ENCODE results near the gene ATF7. TPM values are rescaled to one million over a fixed set of nuclear protein-coding genes. Genes with fewer than 3 reads are reported as not detected.

Gene ATF7
- total RNA-seq, 2 experiments from 2014 or later, result 13.3 to 14.3 TPM

GRCh38 chr12:53492830-53493609 lies 133.2 kb downstream of the ATF7 start:
- ChIA-PET POLR2A (interaction anchor here (0.7 to 5.6 kb wide), 11 partner anchors 7 to 273 kb away, joined by 3 to 53 read pairs (median 5); partner anchors contain the start of genes MAP3K12, SP1 and TARBP2), CTCF (interaction anchor here (0.9 to 1.7 kb wide), 4 partner anchors 16 to 172 kb away, joined by 3 to 4 read pairs (median 4); partner anchors contain the start of gene AAAS)
- Histone ChIP-seq H3K36me3 (ENCODE audit: insufficient read depth, low read length) (no peaks in the 10 kb centered on the region), H3K27me3 (ENCODE audit: control insufficient read depth in 1 of 2, insufficient read depth in 2 of 2, low read length in 2 of 2) (no peaks in the 10 kb centered on the region), H3K9me3 (ENCODE audit: control insufficient read depth in 1 of 2, insufficient read depth in 1 of 2, low read length in 2 of 2) (no peaks in the 10 kb centered on the region), H3K27ac (ENCODE audit: low read depth in 1 of 2, low read length in 2 of 2) (peak overlapping the region; percentile 69 to 94), H3K4me3 (ENCODE audit: low read length) (peak overlapping the region; percentile 69), H3K4me1 (ENCODE audit: insufficient read depth, low read length) (peaks cover 29% of the 10 kb centered on the region)
- ATAC-seq (ENCODE audit: poor library complexity) (peak; percentile 89), DNase-seq (peak; percentile 69 to 94 (median 82))
- no peak for TF ChIP-seq CTCF (IDR thresholded peaks at IDR 0.05)
- peaks cover 50% of the 10 kb centered on the region for H3K4me1 Mint-ChIP-seq (ENCODE audit: low read depth)
- peak overlapping the region; percentile 92 for H3K4me3 Mint-ChIP-seq
- H3K36me3 Mint-ChIP-seq (ENCODE audit: low read depth), result peaks cover 15% of the 10 kb centered on the region
- peak overlapping the region; percentile 92 for H3K27ac Mint-ChIP-seq
- H3K27me3 Mint-ChIP-seq, result no peaks in the 10 kb centered on the region
- no peaks in the 10 kb centered on the region for H3K9me3 Mint-ChIP-seq
- intact Hi-C loops (cut with DNase I, micrococcal nuclease), result no loop called here

- peaks cover 45% of the 10 kb centered on the region for H3K4me1 Mint-ChIP-seq (ENCODE audit: low read depth)
- intact Hi-C loops (cut with DNase I, micrococcal nuclease), result no loop called here
These were observed 134.0 kb downstream of the ATF7 start for GRCh38 chr12:53492188-53492587.

More at GRCh38 chr12:53492188-53492587, 134.0 kb downstream of the ATF7 start:
- peaks cover 27% of the 10 kb centered on the region for H3K4me1 ChIP-seq (ENCODE audit: insufficient read depth, low read length)
- Mint-ChIP-seq H3K27me3 (no peaks in the 10 kb centered on the region), H3K4me3 (peak overlapping the region; percentile 92), H3K9me3 (no peaks in the 10 kb centered on the region), H3K36me3 (ENCODE audit: low read depth) (peaks cover 22% of the 10 kb centered on the region), H3K27ac (peak overlapping the region; percentile 92)
- ATAC-seq (ENCODE audit: poor library complexity), result no peak
- ChIA-PET CTCF (interaction anchor here (0.6 to 1.4 kb wide), 3 partner anchors 10 to 71 kb away, joined by 4 read pairs; no protein-coding TSS in a partner anchor), POLR2A (interaction anchor here (1.0 to 5.6 kb wide), 5 partner anchors 8 to 113 kb away, joined by 3 to 53 read pairs (median 5); partner anchors contain the start of genes MAP3K12, SP1 and TARBP2)
- DNase-seq, result peak in 2 of 14 experiments; percentile 37 to 51
- H3K27me3 ChIP-seq (ENCODE audit: control insufficient read depth in 1 of 2, insufficient read depth in 2 of 2, low read length in 2 of 2), result no peaks in the 10 kb centered on the region
- H3K27ac ChIP-seq (ENCODE audit: low read depth in 1 of 2, low read length in 2 of 2), result peak overlapping the region; percentile 69 to 94
- TF ChIP-seq CTCF (IDR thresholded peaks at IDR 0.05), result no peak
- H3K4me3 ChIP-seq (ENCODE audit: low read length), result no peak overlapping the region
- H3K9me3 ChIP-seq (ENCODE audit: control insufficient read depth in 1 of 2, insufficient read depth in 1 of 2, low read length in 2 of 2), result no peaks in the 10 kb centered on the region
- peaks cover 4% of the 10 kb centered on the region for H3K36me3 ChIP-seq (ENCODE audit: insufficient read depth, low read length)

All from CD4-positive, alpha-beta T cell (primary cell).